GM21723 (cell line): ENCODE data around the gene CAMK2B.

Experiments used
- ATAC-seq: cut with Tn5 transposase; IDR thresholded peaks from one replicate; pipeline ENCODE4 v1.9.1; 2021; ENCODE audit warnings: mild to moderate bottlenecking, moderate library complexity; ENCODE audit not compliant: unreplicated experiment

CAMK2B gene

DNA sequence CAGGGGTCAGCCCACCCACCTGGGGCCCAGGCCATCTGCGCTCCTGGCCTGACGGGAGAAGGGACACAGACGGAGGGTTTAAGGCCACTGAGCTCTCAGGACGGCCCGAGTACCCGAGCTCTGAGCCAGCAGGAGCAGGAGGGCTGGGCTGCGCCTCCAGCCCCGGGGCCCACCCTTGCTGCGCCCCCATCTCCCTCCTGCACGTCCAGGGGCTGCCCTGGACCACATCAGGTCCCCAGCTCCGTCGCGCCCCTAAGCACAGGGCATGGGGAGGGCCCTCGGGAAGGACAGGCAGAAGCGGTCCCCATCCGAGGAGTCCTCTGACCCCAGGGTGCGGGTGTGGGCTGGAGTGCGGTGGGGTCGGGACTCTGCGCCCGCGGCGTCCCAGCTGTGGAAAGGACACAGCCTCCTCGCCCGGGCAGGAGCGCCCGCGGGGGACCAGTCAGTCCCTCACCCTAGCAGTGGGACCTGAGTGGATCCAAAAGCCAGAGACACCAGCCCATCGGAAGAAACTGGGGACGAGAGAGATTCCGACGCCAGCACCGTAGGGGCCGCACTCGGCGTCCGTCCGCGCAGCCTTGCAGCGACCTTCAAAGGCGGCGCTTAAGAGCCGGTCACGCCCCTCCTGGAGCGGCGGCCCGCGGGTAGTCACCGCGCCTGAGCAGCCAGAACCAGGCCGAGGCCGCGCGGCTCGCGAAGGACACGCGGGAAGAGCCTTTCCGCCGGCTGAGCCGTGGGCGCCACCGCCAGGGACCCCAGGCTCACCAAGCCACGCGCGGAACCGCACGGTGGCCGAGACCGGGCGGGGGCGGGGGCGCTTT is 15.9 kb downstream of the CAMK2B start:
- no peak for ATAC-seq

DNA sequence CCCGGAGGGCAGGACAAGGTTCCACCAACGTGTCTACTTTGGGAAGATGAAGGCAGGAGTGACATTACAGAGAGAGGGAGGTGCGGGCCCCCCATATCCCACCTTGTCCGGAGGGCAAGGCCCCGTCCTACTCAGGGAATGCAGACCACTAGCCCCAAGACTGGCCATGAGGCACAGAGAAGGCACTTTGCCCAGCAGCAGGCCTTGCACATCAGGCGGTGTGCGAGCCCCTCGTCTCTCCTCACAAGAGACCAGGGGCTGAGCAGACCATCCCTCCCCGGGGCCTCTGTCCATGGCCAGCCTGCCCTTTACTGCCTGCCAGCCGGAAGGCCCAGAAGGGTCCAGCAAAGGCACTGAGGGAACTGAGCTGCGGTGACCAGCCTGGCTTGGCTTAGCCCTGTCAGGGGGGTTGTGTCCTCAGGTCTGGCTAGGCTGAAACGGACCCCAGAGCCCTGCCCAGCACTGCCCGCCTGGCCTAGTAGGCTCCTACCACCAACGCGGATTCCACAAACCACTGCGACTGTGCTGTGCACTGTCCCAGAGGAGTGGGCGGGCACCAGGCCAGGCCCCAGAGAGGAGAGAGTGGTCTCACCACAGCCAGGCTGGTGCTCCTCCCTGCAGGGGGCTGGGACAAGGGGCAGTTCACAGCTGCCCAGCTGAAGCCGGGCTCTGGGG is 16.7 kb downstream of the CAMK2B start:
- no peak for ATAC-seq

DNA sequence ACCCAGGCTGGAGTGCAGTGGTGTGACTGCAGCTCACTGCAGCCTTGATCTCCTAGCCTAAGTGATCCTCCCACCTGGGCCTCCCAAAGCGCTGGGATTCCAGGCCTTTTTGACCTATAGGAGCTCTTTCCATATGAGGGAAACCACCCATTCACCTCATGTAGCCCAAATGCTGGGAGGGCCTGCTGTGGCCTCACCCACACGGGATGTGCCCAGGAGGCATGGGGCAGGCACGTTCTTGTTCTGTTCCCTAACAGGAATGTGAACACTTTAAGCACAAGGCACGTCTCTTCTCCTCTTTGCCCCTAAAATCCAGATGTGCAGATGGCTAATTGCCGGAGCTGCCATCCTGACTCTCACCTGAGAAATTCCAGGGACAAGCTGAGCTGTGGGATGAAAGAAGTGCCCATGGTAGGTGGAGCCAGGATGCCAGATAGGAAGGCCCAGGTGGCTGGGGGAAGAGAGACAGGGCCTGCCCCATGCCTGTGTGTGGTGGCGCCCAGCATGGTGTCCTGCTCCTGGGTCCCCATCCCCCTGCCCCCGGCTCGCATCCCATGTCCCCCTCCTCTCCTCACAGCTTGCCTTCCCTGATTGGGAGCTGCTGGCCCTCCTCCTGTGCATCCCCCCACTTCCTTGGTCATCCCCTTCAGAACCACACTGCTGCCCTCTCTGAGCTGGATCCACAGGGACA is 17.3 kb downstream of the CAMK2B start:
- no peak for ATAC-seq

DNA sequence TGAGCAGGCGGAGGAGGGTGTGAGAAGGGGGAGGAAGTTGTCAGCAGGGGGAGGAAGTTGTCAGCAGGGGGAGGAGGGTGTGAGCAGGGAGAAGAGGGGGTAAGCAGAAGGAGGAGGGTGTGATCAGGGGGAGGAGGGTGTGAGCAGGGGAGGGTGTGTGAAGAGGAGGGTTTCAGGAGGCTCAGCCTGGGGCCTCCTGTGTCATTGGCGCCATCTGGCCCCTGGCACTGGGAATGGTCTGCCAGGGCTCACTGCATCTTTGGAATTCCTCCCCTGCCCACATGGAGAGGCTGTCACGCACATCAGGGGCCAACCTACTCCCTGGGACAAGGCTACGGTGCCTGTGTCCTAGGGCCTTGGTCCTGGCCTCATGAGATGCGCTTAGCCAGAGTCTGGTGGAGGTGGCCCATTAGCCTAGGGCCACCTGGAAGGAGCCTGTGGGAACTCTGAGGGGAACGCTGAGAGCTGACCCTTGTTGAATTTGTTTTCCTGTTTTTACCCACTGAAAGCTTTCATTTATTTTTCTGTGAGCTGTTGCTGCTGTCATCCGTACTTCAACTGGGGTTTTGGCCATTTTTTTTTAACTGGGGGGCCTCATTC is 18.0 kb downstream of the CAMK2B start:
- no peak for ATAC-seq

DNA sequence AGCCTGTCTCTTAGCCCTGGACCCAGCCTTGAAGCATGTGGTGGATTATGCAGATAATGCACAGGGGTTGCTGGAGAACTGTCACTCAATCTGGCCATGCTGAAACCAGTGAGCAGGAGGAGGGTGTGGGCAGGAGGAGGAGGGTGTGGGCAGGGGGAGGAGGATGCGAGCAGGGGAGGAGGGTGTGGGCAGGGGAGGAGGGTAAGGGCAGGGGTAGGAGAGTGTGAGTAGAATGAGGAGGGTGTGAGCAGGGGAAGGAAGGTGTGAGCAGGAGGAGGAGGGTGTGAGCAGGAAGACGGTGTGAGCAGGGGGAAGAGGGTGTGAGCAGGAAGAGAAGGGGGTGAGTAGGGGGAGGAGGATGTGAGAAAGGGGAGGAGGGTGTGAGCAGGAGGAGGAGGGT is 18.8 kb downstream of the CAMK2B start:
- ATAC-seq, result no peak

DNA sequence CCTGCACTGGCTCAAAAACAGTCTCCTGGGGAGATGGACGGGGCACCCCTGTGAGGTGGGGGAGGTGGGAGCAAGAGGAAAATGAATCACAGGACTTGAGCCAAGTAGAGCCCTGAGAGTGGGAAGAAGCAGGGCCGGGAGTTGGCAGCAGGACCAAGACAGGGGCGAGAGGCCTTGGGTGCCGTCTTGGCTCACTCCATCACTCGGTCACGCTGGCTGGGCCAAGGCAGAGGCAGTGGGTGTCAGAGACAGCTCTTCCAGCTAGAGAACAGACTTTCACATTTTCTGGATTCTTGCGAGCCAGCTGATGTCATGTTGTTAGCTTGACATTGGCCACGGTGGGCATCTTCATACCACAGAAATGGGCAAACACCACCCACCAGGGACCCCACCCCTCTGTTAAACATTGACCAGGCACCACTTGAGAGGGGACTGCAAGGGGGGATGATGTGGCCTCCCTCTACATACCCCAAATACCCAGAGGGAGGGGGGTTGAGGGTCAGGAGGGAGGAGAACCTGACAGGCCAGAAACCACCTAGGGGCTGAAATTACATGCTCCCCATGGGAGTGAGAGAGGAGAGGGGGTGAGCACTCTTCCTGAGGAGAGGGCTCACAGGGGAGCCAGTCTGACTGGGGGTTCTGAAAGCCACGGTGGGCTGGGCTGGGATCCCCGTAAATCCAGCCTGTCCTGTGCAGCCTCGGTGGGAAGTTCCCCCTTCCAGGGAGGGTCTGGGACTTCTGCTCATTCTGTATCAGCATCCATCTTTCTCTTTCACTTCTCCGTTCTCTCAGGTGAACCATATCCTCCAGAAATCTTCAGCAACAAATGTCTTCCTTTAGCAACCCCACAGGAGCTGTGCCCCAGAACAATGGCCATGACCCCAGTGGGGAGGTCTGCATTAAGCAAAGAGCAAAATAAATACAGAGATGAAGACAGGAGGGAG is 19.6 kb downstream of the CAMK2B start:
- ATAC-seq, result no peak

DNA sequence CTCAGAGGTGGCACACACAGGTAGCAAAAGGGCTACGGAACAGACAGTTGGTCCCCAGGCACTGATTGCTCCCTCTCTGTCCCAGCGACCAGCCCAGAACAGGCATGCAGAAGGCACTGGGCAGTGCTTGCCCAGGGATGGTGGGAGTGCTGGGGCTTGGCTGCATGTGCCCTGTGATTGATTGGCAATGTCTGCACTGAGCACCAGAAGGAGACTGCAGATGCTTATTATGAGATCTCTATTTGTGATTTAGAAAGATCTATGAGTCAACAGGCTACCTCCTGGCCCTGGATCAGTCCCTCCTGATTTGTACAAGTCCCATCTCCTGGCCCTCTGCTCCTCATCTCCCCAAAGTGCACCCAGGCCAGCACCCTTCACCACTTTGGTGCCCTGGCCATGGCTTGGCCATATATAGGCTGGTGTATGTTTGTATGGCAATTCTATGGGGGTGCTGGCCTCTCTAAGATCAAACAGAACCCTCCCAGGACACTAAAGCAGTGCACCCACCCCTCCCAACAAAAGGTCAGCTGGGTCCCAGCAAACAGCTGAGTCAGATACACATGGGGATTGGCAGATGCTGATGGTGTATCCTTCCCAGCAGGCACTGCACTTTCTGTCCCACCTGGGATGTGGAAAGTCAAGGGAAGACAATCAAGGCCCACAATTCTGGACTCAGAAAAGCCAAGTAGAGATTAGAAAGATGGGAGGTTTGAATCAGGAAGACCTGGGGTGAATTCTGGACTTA is 30.9 kb downstream of the CAMK2B start:
- ATAC-seq, result no peak

DNA sequence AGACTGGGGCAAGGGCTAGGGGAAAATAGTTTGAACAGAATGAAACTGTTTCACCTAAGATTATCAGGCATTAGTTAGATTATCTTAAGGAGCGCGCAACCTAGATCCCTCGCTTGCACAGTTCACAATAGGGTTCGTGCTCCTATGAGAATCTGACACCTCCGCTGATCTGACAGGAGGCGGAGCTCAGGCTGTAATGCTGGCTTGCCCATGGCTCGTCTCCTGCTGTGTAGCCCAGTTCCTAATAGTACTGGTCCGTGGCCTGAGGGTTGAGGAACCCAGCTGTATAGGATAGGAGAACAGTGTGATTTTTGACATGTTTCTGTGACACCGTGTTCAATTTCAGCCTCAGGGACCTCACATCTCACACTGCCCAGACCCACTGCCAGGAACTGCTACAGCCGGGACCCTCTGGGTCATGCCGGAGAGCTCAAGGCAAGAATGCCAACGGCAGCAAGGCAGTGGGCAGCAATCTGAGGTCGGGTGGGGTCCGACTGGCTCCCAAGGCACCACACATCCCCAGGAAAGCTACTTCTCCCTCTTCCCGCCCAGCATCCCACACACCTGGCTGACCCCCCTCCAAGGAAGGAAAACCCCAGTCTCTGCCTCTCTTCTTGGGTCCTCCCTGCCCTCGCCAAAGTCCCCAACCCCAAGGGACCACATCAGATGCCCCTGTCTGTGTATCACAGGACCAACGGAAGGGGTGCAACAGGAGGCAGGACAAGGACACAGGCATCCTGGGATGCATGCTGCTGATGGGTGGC is 31.7 kb downstream of the CAMK2B start:
- no peak for ATAC-seq

DNA sequence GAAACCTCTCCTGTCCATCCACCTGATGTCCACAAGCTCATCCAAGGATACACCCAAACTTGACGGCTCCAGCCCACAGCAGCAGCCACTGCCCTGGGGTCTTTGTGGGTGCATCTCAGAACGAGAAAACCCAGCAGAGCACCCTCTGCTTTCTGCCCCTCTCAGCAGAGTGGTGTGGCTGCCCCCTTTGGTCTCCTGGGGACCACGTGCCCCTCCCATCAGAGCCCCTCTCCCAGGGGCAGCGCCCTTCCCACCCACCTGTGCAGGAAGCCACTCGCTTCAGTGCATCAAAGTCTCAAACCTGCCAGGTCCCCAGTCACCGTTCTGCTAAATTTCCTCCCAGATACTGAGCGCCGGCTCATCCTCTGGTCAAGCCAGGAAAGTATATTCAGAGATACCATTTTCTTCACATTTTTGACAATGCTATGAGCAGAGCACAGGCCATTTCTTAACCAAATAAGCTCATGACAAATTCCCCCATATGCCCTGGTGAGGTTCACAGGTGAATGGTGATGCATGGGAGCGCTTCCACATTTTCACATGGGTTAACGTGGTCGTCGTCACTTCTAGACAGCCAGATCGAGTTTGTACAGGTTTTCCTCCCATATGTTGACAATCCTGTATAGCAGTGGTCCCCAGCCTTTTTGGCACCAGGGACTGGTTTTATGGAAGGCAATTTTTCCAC is 32.4 kb downstream of the CAMK2B start:
- no peak for ATAC-seq

DNA sequence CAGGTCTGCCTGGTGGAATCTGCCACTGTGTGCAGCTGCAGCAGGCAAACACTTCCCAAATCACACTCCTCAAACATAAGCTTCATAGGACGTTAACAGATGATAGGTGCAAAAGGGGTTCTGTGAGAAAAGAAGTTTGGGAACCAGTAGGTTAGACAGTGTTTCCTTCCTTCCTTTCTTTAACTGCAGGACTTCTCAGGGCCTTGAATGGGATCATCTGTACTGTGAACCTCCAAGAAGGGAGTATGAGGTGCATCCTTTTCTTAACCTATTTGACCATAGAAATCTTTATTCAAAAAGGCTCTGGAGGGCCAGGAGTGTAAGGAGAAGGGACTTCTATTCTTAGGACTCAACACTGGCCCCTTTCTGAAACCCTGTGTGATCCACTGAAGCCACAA is 33.0 kb downstream of the CAMK2B start:
- no peak for ATAC-seq

DNA sequence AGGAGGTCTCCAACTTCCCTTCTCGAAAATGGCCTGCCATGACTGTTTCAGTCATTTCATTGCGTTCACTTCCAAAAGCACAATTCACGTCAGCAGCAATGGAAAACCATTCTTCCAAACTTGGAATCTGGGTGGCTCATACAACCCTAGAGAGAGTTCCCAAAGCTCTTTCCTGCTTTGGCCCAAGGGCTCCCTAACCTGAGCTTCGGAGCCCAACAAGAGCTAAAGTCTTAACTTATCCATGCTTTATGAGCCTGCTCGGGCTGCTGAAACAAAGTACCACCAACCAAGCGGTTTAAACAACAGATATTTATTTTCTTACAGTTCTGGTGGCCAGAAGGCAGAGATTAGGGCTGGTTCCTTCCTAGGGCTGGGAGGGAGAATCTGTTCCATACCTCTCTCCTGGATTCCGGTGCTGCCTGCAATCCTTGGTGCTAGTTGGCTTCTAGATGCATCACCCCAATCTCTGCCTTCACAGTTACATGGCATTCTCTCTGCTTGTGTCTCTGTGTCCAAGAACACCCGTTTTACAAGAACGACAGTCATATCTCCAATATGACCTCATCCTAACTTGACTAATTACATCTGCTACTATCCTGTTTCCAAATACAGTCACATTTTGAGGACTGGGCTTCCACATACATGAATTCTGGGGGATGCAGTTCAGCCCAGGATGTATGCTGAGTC is 33.5 kb downstream of the CAMK2B start:
- ATAC-seq, result no peak

DNA sequence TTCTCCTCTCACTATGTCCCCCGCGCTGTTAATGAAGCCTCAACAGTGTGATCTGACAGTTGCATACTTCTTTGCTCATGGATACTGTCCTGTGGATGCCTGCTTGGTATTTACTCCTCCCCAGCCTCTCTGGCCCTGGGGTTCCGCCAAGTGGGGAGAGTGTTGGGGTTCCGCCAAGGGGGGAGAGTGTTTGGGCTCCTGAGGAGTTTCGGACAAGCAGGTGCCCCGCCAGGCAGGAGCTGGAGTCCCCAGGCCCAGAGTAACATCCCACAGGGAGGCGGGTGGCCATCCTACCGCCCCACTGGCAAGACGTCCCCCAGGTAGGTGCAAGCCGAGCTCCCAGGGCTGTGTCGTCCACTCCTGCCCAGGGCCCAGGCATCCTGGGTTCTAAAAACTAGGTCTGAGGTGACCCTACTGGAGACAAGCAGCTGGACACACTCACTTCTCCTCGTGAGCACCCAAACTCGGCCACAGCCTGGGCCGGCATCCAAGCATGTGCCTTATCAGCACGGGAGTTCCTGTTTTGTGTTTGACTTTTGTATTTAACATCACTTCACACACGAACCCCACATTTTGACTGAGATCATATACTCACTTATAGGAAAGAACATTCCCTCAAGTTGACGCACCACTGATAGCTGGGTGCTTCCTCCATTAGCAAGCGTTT is 34.2 kb downstream of the CAMK2B start:
- no peak for ATAC-seq

DNA sequence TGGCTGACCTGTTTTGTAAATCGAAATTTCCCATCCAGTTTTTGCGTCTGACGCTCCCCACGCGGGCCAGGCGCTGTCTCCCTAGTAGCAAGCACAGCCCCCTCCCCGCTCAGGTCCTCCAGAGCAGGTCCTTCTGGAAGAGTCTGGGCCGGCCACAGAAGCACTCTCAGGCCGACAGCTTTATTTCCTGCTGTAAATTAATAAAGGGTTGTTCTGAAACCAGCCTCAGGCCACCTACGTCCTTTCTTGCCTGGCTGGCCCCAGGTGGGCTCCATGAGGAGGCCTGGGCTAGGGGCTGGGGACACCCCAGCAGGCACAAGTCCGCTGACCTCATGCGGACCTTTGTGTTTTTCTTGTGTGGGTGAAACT is 35.2 kb downstream of the CAMK2B start:
- ATAC-seq, result no peak

DNA sequence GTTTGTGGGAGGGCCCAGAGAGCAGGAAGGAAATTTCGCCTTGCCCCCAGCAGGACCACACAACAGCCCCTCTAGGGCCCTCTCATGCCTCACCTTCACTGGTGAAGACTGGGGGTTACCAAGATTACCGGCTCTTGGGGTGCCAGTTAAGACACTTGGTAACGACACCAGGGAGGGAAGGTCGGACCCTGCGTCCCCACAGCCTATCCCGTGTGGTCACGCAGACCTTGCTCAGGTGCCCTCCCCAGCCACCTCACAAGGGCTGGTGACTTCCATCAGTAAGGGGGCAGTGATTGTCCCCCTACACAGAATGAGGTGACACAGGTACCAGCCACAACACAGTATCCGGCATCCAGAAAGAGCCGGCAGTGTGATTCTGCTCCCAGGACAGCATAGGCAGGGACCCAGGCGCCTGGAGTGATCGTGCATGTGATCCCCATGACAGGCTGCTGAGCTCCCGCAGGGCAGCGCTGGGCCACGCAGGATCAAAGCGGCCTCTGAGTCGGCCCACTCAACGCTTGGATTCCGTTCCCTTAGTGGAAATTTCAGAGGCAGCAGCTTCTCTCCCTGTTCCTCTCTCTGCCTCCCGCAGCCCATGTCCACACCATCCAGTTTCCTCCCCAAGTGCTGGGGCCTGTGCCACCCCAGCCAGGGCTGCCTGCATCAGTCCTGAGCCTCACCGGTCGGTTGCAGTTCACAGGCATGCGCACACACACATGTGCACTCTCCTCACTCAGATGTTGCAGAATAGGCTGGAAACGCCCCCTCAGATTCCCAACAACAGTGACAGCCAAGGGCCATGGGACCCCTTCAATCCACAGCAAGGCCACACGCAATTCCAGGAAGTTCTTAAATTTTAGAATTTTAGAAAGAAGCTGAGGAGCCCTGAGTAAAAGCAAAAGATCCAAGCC is 35.8 kb downstream of the CAMK2B start:
- ATAC-seq, result no peak

DNA sequence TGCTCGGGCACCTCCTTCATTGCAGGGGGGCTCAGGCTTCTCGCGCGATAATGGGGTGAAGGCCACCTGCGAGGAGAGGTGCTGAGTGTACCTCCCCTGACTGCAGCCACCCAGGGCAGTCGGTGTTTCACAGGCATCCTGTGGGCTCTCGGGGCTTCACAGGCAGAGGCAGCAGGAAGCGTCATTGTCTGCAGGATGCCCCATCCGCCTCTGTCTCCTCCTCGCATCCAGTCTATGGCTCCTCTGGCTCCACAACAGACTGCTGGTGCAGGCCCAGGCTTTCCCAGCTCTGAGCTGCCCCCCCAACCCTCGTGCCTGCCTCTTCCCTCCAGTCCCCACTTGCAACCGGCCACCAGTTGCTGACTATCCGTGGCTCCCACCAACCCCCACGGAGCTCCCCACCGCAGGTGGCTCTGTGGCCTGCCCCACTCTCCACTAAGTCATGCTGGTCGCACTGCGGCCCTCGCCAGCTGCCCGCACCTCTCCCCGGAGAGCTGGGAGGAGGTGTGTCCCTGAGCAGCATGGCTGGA is 36.5 kb downstream of the CAMK2B start:
- no peak for ATAC-seq

DNA sequence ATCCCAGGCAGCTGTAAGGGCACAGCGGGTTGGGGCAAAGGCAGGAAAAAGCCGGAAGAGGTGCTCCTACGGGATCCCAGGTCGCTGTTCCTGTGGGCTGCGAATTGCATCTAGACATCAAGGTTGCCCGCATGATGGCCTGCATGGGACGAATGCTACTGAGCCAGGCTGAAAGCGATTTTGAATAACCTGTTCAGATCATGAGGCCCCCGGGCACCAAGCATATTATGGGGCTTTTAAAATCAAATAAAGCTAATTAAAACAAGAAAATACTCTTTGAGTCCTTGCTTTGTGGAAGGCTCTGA is 37.1 kb downstream of the CAMK2B start:
- no peak for ATAC-seq
